Stimulated activated CD4-positive, alpha-beta T cell treated with anti-CD3 and anti-CD28 coated beads, Interleukin-12 subunit alpha, Interleukin-12 subunit beta, amount 100 ng/mL, for 24 hours (primary cell): Measurements from ENCODE around the gene MCRIP1.

Source experiments
- DNase-seq, 2 experiments: peaks; one replicate each; pipeline ENCODE4 v3.0.0-alpha.2; 2020; ENCODE audit warnings: low read depth in 2 of 2

MCRIP1 gene

DNA sequence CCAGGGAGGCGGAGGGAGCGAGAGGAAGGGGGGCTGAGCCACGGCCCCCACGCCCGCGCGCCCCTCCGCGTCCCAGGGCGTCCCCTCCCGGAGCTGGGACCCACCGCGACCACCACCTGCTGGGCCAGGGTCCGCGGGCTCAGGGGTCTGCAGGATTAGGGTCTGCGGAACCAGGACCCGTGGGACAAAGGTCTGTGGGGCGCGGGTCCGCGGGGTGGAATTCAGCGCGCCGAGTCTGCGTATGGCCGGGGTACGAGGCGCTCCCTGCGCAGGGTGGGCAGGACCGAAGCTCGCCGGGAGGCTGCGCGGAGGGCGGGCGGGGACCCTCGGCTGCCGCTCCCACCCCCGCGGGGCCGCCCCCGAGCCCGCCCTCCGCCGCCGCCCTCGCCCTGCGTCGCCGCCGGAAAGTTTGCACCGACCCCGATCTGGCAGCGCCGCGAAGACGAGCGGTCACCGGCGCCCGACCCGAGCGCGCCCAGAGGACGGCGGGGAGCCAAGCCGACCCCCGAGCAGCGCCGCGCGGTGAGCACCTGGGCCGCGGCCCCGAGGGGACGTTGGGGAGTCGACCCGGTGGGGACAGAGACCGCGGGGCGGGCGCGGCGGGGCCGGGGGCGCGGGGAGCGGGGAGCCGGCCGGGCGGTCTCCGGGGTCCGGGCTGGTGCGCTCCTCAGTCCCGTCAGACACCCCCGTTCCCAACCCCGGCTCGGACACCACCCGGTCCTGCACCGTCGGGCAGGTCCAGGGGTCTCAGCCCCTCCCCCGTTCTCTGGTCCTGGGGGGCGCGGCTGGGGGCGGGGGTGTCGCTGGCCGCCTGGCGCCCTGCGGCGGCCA is 29.1 kb downstream of the MCRIP1 start, which contains the start of gene GCGR:
GCGR (plus strand) TSS at position 423 of the 831 bp plus-strand sequence. CDS start 4,869 bp downstream, outside the sequence.
- DNase-seq, result no peak

DNA sequence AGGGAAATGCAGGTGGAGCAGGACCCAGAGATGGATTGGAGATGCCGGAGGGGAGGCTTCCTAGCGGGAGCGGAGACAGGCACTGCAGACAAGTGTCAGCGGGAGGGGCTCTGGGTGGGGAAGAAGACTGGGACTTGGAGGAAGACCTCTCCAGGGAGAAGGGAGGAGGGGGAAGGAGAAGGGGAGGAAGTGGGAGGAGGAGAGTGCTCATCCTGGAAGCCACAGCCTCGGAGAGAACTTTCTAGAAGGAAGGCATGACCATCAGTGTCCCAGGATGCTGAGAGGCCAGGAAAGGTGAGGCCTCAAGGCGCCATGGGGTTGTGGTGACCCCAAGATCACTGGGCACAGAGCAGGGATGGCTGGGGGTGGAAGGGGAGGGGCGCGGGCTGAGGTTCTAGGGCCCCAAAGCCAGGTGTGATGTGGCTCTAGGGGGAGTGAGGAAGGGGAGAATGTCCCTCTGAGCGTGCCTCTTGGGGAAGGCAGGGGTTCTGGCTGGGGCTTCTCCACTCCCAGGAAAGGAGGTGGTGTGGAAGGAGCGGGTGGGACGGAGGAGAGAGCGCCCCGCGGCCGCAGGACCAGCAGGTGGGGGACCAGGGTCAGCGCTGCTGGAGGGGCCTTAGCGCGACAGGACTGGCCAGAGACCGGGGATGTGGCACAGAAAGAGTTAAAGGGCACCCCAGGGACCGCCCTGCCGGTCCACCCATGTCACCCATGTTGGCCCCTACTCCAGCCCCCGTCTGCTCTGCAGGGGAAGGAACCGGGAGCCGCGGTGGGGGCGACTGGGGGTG is 30.0 kb downstream of the MCRIP1 start:
- no peak for DNase-seq

DNA sequence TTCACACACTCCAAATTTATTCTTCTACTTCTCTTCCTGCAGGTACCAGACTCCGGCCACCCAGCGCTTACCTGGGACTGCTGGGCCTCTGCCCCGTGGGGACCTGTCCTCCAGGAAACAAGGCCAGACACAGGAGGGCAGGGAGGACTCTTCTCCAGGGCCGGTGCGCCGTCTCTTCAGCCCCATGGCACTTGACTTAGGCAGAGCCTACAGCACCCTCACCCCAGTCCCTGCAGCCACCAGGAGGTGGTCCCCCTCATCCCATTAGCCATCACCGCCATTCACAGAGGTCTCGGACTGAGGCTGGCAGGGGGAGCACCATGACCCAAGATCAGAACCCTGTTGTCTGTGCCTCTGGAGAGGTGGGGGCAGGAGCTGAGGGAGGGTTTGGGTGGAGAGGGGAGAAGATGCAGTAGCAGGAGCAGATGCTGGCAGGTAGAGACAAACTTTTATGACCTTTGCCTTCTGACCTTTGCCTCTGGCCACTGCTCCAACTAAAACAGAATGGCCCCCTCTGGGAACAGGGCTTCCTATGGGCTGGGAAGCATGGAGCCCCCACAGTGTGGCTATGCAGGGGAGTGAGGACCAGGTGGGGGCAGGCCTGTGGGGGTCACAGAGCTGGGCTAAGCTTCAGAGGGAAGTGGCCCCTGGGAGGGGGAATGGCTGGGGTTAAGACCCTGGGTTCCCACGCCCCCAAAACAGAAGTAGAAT is 30.9 kb downstream of the MCRIP1 start:
- no peak for DNase-seq

DNA sequence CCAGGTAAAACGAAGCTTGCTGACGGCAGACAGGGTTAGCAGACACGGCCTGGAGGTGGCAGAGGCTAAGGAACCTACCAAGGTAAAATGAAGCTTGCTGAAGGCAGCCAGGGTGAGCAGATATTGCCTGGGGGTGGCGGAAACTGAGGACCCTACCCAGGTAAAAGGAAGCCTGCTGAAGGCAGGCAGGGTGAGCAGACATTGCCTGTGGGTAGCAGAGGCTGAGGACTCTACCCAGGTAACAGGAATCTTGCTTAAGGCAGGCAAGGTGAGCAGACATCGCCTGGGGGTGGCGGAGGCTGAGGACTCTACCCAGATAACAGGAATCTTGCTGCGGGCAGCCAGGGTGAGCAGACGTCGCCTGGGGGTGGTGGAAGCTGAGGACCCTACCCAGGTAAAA is 31.8 kb downstream of the MCRIP1 start:
- no peak for DNase-seq

DNA sequence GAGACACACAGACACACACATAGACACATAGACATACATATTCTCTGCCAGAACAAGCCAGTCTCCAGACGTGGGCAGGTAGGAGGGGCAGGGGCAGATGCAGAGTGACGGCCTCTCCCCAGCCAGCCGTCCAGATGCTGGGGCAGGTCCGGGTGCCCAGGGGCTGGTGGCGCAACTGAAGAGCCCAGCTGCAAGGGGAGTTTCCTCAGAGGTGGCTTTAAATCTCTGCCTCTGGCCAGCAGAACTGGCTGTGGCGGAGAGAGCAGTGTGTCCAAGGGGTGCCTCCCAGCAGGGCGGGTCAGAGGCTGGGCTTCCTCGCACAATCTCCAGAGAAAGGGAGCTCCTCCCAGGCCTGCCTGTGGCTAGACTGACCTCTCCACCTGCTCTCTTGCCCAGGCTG is 38.6 kb downstream of the MCRIP1 start:
- no peak for DNase-seq

DNA sequence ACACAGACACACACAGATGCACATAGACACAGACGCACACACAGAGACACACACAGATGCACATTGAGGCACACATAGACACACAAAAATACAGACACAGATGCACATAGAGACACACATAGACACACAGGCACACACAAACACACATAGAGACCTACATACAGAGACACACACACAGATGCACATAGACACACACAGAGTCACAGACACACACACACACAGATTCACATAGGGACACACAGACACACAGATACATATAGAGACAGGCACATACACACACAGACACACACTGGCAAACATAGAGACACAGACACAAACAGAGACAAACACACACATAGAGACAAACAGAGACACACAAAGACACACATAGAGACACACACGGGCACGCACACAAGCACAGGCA is 39.0 kb downstream of the MCRIP1 start:
- DNase-seq, result no peak

DNA sequence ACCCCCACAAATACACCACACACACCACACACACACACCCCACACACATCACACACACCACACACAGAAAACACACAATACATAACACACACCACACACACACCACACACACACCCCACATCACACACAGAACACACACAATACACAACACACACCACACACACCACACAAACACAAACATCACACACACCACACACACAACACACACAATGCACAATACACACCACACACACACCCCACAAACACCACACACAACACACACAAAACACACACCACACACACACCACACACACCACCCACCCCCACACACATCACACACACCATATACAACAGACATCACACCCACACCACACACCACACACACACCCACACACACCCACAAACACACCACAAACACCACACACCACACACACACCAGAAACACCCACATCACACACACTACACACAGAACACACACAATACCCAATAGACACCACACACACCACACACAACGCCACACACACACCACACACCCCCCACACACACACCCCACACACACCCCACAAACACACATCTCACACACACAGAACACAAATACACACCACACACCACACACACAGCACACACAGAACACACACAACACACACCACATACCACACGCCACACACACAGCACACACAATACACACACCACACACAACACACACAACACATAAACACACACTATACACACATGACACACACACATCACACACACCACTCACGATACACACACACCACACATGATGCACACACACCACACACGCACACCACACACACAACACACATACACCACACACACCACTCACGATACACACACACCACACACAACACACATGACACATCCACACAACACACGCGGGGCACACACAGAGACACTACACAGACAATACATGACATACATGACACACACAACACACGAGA is 40.1 kb downstream of the MCRIP1 start:
- no peak for DNase-seq
